Measurements from ENCODE around the gene S1PR3.

The S1PR3 gene

DNA sequence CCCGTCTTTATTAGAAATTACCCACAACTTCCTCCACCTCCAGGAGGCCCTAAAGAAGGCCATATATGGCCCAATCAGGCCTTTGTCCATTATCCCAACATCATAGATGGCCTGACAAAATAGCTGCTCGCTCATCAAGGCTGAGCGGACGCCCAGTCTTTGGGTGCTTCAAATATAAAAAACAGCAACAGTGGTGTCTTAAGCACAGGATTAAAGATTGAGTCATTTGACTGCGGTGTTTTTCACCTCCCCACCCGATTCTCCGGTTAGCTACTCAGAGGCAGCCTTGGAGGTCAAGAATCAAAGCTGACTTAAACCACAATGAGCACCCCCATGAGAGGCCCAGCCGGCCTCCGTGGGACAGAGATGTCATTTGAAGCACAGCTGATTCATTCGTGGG, 18.8 kb downstream of the S1PR3 start:
- no peak for DNase-seq

DNA sequence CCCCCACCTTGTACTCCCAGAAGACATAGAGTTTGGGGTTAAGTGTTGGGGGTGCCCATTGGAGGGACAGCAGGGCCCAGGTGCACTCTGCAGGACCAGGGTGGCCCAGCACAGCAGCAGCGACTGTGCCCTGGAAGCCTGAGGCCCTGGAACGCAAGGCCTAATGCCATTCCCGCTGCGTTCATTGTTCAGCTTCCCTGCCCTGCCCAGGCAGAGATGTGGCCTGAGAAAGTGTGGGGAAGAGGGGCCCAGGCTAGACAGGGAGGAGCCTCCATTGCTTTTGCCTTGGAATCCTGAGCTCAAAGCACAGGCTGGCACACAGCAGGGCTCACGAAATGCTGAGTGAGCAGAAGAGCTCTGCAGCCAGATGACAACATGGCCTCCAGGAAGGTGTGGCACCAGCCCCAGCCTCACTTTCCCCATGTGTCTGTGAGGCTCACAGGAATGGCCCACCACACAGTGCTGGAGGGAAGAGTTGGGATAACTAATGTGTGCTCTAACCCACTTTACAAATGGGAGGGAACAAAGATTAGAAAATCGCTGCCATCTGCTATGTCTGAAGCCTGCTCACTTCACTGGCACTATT, 19.4 kb downstream of the S1PR3 start:
- DNase-seq: no peak

DNA sequence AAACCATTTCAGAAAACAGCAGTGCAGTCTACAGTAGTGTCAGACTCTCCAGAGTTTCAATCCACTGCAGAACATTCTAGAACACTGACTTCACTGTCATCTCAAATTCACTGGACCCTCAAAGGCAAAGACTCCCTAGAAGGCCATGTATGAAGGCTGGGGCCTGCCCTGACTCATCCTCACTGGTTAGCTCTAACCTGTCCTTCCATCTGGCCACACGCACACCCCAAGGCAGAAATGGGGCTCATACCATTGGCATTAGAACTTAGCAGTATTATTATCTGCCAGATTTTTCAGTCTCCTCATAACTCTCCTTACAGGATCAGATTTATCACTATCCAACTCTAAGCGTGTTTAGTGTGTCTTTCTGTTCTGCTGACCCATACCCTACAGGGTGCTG, 20.4 kb downstream of the S1PR3 start:
- no peak for DNase-seq

DNA sequence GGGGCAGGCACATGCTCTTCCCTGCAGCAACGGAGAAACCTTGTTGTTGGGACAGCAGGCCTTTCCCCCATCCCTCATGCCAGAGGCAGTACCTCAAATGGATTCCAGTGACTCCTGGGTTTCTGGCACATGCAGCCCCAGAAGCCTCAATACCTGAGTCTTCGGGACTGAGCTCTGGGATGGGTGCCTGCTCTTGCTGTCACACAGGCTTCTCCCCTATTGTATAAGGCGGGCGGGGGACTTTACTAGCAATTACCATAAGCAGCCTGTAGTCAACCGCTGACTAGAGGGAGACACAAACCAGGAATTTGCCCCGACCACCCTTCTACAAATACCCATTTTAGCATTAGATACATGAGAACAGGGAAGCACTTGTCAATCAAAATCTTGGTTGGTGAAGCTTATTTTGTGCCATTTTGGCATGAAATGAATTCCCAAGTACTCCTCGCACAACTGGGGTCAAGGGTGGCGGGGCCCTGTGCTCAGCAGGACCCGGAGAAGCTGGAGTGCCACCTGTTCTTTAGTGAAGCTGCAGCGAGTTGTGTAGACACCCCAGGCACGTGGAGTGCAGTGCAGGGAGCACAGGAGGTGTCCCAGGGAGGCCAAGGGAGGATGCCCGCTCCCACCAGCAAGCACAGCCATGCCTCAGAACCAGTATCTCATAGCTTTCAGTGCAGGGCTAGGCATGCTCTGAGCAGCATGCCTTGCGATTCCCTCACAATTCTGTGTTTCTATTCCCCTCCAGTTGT, 21.2 kb downstream of the S1PR3 start:
- DNase-seq: no peak

DNA sequence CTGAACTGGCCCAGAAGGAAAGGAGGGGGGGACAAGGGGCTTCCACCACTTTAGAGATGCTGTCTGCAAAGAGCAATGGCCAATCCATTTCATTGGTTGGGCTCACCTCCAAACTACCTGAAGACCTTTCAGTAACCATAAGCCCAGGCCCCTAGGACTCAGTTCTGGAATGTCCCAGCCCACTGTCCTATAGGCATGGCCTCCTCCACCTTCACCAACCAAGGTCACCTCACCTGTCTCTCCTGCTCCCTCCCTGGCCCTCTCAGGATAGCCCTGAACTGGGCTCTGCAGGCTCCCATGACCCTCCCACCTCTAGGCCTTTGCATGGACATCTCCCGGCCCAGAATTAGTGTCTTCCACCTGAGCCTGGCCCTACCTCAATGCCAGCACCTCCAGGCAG, 22.4 kb downstream of the S1PR3 start:
- no peak for DNase-seq

DNA sequence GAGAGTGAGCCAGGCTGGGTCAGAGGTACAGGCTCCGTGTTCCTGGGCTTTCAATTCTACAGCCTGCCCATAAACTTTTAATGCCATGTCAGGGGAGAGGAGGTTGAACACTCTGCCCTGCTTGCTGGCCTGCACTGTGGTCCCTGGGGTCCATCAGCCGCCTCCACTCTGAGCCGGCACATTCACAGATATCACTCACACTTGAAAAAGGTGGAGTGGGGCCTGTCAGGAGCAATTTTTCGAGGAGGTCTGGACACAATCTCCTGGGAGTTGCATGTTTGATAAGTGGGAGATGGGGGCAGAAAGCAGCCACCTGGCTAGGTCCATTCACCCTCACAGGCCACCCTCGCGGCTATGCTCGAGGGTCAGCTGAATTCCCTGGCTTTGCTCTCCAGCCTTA, 22.9 kb downstream of the S1PR3 start:
- DNase-seq: no peak

DNA sequence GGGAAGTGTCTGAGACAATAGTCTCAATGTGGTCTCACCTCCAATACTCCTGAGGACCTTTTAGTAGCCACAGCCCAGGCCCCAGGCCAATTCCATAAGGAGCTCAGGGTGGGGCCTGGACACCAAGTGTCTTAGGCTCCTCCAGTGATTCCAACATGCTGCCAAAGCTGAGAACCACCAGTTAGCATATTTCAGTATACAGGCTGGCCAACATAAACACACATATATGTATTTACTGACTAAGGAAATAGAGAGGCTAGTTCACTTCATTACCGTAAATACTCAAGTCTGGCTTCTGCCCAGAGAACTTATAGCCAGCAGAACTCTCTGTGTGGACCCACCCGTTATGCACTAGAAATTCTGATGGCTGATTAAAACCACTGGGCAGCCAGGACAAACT, 24.1 kb downstream of the S1PR3 start:
- DNase-seq: peak; percentile 40

DNA sequence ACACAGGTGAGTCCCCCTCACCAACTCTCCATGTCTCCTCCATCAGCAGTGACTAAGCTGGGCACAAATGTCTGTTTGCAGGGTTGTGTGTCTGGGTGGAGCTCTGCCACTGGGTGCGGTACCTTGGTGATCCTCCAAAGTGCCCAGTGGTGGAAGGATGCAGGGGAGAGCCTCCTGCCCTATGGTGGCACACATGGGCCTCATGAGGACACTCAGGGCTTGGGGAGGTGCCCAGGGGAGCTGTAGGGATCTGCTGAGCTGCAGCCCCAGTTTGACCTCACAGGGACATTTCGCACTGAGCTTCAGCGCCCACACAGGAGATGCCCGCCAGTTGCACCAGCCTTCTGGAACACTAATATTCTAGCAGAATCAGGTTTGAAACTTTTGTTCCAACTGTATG, 29.5 kb downstream of the S1PR3 start:
- no peak for DNase-seq

DNA sequence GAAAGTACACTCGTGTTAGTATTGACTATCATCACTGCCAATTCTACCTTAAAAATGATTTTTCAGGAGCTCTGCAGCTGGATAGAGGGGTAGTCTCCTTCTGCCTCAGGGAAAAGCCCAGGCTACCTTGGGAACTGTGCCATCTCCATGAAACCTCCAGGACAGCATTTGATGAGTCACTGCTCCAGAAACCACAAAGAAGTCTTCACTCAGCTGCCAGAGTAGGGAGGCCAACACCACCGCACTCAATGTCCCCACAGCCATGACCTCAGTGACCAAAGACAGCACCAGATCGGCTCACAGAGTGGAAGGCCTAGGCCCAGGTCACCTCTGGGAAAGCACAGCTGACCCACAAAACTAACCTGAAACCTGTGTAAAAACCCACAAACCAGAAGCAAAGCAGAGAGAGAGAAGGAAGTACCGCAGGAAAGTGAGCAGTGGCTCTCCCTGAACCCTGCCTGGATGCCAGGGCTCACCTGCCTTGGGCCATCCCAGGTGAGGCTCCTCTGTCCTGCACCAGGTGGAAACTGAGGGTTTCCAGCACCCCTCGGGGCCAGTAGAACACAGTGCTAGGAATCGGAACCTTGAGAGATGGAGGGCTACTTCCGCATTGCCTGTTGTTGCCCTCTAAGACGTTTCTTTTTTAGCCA, 30.0 kb downstream of the S1PR3 start:
- DNase-seq: peak; percentile 91

DNA sequence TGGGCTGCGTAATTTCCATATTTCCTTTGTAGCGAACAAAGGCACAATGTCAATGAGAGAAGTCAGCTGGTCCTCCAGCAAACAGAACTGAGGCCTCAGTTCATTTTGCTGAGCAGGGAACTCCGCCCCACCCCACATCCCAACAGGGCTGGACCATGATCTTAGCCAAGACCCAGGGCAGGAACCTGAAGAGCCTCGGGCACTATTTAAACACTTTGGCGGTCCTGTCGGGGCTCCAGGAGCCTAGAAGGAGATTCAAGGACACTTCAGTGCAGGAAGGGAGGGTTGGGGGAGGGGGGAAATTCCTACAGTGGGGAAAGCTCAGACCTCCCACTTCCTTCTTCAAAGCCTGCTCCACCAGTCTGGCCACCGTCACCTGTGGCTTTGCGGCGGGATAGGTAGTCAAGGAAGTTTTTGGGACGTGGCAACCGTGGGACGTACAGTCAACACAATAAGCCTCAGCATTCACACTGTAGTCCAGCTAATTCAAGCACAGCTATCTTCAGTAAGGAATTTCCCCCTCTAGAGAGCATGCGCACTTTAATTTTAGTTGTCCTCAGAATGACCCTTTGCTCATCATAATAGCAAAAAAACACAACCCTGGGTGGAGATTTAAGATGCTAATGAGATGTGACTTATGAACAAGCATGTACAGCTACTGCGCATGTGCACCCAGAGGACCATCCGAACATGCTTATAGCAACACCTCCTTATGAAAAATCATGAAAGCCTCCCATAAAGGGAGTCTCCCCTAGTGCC, 30.9 kb downstream of the S1PR3 start:
- DNase-seq: no peak

DNA sequence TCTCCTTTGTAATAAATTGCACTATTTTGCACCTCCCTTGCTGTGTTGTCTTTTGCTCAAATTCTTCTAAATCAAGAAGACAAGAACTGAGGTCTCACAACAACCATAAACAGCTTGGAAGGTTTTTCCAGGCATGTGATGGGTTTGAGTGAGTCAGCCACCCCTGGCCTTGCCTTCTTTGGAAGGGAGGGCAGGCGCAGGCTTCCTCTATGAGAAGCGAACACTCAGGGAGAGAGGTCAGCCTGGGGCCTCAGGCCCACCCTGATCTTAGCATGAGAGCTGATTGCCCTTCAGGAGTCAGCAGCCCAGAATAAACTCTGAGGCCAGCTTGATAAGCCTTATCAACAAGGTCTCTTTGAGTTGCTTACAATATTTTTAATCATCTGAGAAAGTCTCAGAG, 31.6 kb downstream of the S1PR3 start:
- DNase-seq: peak; percentile 60

DNA sequence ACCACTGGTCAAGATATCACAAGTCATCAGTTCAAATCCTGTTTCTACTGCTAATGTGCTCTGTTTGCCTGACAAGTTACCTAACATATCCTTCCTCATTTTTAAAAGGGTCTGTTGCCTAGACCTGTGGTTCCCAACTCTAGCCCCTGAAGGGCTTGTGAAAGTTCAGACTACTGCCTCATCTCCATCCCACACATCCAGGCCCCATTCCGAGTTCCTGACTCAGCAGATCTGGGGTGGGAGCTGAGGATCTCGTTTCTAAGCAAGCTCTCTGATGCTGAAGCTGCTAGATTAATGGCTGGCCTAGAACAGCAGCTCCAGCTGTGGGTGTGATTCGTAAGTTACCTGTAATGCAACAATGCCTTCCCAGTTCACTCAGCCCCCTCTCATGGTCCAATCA, 32.5 kb downstream of the S1PR3 start:
- DNase-seq: peak; percentile 38

DNA sequence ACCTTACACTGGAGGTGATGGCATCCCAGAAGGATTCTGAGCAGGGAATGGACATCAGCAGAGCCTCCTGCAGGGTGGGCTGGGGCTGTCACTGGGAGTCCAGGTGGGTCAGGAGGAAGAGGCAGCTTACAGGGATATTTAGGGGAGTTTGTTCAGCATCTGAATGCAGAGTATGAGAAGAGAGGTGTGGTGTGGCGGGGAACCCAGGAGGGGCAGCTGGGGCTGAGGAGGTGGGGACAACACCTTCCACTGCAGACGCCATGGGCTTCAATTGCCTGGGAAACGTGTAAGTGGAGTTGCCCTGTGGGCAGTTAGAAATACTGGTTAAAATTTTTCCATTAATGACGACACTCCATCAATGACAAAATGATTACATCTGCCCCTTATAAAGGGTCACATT, 33.5 kb downstream of the S1PR3 start:
- no peak for DNase-seq

DNA sequence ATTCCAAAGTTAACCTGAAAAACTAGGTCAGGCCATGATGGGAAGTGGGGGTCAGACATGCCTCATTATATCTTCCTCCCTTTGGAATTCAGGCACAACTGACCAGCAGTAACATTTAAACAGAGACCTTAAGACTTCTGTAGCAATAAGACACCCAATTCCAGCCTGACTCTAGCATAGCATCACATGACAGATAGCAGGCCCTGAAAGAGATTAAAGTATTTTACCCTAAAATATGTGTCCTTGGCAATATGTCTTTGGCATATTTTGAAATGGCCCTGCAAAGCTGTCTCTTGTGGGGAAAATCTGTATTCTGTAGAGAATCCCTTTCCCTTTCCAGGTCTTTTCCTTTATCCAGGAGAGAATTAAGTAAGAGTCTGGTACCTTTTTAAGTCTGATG, 34.3 kb downstream of the S1PR3 start:
- DNase-seq: no peak

DNA sequence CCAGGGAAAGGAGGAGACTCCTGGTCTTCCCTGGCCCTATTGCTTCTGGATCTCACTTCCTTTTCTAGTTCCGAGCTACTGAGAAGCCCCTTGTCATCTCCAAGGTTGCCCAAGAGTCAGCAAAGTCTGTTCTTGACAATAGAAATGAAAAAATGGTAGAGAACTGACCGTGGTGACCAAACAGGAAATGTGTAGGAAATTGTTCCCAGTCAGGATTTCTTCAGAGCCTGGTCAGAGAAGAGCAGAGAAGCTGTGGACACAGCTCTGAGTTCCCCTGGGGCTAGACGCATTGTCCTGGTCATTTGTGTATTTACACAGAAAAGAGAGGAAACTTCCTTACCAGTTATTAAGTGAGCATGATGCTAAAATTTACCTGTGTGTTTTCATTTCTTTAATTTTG, 35.6 kb downstream of the S1PR3 start:
- no peak for DNase-seq

DNA sequence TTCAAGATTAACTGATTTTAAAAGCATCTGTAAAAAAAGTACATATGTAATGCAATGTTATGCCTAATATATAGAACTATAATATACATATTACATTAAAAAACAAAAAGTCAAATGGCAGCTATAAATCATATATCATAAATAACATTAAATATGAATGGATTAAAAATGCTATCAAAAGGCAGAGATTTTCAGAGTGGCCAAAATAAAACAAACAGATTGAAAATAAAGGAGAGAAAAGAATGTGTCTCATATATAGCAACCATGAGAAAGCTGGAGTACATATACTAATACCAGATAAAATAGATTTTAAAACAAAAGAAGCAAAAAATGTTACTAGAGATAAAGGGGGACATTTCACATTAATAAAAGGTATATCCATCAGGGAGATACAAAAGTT, 38.5 kb downstream of the S1PR3 start:
- no peak for DNase-seq

DNA sequence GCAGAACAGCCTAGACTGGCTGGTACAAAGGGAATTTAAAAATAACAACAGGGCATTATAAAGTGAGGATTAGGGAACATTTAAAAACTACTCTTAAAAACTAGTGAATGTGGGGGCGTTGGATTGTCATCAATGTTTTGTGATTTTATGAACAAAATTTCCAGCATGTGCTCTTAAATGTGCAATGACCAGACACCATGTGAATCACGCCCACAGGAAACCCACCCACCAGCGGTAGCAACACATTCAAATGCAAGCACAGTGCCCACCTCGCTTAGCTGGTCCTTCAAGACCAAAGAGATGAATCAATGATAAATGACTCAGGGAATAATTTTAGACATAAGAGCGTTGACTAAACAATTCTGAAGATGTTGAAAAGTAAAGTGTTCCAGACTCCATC, 40.9 kb downstream of the S1PR3 start:
- DNase-seq: no peak

DNA sequence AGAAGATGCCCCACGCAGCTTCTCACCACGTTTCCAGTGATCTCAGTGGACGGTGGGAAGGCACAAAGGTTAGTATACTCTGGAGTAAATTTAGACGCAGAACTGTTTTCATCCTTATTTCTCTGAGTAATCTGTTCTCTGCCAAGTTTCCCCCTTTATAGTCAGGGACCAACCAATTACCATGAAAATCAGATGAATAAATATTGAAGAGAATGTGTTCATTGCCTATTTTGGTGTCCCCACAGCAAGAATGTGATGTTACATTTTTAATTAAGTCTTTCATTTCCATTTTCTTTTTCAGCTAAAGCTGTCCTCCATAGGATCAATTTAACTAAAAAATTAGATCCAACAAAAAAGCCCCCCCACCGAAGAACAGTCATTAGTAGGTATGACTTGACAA, 41.4 kb downstream of the S1PR3 start:
- no peak for DNase-seq

DNA sequence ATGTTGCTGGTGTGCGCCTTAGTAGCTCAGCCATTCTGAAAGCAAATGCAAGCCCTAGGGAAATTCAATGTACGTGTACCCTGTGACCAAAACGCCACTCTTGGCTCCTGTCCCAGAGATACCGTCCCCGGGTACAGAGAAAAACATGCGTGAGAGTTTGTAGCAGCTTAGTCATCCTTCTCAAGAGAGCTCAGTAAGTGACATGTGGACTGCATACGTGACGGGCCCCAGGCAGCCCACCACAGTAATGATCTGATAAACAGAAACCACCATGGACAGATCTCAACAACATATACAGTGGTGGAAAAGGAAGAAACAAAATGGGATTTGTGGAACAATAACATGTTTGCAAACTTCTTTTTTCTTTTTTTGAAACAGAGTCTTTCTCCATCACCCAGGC, 45.1 kb downstream of the S1PR3 start:
- peak; percentile 48 for DNase-seq

DNA sequence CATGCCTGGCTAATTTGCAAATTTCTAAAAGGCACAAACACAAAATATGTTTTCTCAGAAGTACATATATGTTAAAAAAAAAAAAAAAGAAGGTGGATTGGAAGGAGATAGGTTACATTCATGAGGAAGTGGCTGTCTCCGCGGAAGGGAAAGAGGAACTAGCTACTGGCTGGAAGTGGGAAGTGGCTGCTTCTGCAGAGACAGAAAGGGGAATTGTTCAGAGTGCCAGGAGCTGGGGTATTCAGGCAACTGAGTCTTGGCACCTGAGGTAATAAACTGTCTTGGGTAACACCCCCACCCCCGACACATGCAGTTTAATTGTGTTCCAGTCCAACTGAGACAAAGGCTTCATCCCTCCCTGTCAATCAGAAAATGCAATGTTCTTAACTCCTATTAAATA, 45.6 kb downstream of the S1PR3 start:
- DNase-seq: no peak

DNA sequence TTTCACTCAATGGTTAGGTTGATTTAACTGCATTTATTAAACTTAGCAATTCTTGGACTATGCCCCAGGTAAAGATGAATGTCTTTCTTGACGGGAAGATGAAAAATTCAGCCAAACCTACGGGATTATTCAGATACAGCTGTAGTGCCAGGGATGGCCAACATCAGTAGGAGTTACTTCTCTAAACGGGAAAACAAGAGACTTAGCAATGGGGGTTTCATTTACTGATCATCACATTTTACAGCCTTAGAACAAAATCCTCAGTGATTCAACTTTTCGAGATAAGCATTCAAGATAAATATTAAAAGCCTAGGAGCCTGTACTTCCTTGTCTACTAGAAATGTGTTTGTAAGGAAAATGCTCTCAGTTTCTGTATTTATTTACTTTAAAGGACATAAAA, 46.1 kb downstream of the S1PR3 start:
- DNase-seq: no peak

DNA sequence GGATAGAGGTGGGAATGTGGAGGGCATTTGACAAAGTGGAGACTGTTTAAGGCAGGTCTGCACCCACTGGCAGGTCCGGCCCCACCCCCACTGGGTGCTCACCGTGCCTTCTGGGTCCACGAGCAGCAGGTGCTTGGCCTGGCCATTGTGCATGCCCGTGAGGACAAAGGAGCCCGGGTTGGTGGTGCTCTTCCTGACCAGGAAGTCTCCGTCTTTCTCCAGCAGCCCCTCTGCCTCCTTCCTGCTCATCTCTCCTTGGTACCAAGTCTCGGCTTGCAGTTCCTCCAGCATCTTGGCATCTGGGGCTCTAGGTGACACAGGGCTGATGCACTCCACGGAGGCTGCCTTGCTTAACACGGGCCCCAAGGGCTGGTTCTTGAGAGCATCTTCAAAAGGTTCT, 46.6 kb downstream of the S1PR3 start:
- no peak for DNase-seq

DNA sequence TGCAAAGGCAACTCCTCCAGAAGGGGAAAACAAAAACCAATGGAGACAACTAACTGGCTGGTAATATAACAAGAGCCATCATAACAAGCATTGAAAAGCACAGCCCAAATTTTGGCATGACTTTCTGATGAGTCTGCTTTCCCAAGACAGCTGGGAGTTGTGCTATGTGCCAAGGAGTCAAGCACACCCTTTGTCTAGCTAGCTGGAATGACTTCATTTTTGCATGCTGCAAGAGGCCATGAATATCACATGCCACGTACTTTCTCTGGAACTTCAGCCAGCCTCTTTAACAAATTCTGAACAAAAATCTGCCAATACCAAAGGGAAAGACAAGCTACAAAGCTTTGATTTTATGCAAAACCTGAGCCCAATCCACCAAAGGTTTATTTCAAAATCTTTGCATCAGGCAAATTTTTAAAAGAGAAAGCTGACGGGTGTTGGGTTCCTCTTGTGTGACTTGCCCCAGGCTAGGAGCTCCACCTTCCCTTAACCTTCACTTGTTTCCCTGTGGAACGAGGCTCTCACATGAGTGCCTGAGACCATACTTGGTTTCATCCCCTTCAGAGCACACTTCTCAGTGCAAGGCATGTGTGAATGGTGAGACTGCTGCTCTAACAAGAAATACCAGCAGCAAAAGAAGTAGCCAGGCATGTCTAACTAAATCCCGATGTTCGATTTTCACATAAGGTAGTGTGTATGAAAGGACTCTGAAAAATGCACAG, 47.3 kb downstream of the S1PR3 start:
- DNase-seq: peak; percentile 93
